CD14-positive monocyte (primary cell): Measurements from ENCODE around the gene SLK. TPM values are rescaled to one million over a fixed set of nuclear protein-coding genes. Genes with fewer than 3 reads are reported as not detected.

Experiments
- DNase-seq, 3 donors: peaks; one replicate each; pipeline ENCODE4 v3.0.0-alpha.2; 2011 to 2022
- H2AFZ ChIP-seq: 2 replicates; pipeline ENCODE4 v1.6.0; 2012; ENCODE audit warnings: mild to moderate bottlenecking, low read depth, low read length, inconsistent platforms; ENCODE audit not compliant: insufficient read depth, poor library complexity, severe bottlenecking
- H3K27ac ChIP-seq, 2 donors: 1 replicate in 1 of 2; 2 replicates in 1 of 2; pipeline ENCODE4 v1.5.1; 2012 to 2013; ENCODE audit warnings: low read length in 2 of 2, control low read depth in 1 of 2, inconsistent platforms in 1 of 2, low read depth in 1 of 2, mild to moderate bottlenecking in 1 of 2
- H3K27me3 ChIP-seq, 2 donors: one replicate each; pipeline versions ENCODE4 v1.6.0 to v1.6.1; 2011 to 2013; ENCODE audit warnings: low read length in 2 of 2; ENCODE audit not compliant: control insufficient read depth in 2 of 2, insufficient read depth in 2 of 2
- H3K36me3 ChIP-seq, 2 donors: replicated peaks in 1 of 2; 1 replicate in 1 of 2; 2 replicates in 1 of 2; pipeline versions ENCODE4 v1.5.1 to v1.6.1; 2012 to 2013; ENCODE audit warnings: low read length in 2 of 2, control low read depth in 1 of 2, inconsistent platforms in 1 of 2, mild to moderate bottlenecking in 1 of 2; ENCODE audit not compliant: insufficient read depth in 2 of 2, control insufficient read depth in 1 of 2
- H3K4me1 ChIP-seq, 2 donors: 1 replicate in 1 of 2; 2 replicates in 1 of 2; pipeline versions ENCODE4 v1.5.1 to v1.6.1; 2012 to 2013; ENCODE audit warnings: low read length in 2 of 2, control low read depth in 1 of 2, inconsistent platforms in 1 of 2, mild to moderate bottlenecking in 1 of 2, moderate library complexity in 1 of 2; ENCODE audit not compliant: insufficient read depth in 2 of 2, control insufficient read depth in 1 of 2
- H3K4me2 ChIP-seq: replicated peaks from 2 replicates; pipeline ENCODE3; 2012; ENCODE audit warnings: low read length, moderate library complexity, mild to moderate bottlenecking; ENCODE audit not compliant: poor library complexity, severe bottlenecking; ENCODE audit errors: extremely low read depth
- H3K4me3 ChIP-seq, 3 experiments: fragments of 200-600 bp in 1 of 3; sonication (generic) in 1 of 3; replicated peaks in 1 of 3; 1 replicate in 2 of 3; 2 replicates in 1 of 3; pipeline ENCODE4 v1.5.1; 2011 to 2013; ENCODE audit warnings: low read length in 3 of 3, mild to moderate bottlenecking in 3 of 3, control low read depth in 2 of 3, low read depth in 2 of 3, inconsistent platforms in 1 of 3, moderate library complexity in 1 of 3
- H3K79me2 ChIP-seq: 2 replicates; pipeline ENCODE4 v1.6.0; 2012; ENCODE audit warnings: mild to moderate bottlenecking, control low read depth, inconsistent platforms, low read length, moderate library complexity; ENCODE audit not compliant: insufficient read depth
- H3K9ac ChIP-seq: 2 replicates; pipeline ENCODE4 v1.6.0; 2017; ENCODE audit warnings: low read length, mild to moderate bottlenecking; ENCODE audit not compliant: insufficient read depth, poor library complexity, severe bottlenecking
- H3K9me3 ChIP-seq, 2 donors: replicated peaks in 1 of 2; 1 replicate in 1 of 2; 2 replicates in 1 of 2; pipeline versions ENCODE4 v1.5.1 to v1.6.1; 2012 to 2013; ENCODE audit warnings: low read length in 2 of 2, control low read depth in 1 of 2; ENCODE audit not compliant: control insufficient read depth in 1 of 2, insufficient read depth in 1 of 2
- H4K20me1 ChIP-seq: 2 replicates; pipeline ENCODE4 v1.6.0; 2012; ENCODE audit warnings: mild to moderate bottlenecking, low read length, control low read depth, moderate library complexity; ENCODE audit not compliant: insufficient read depth
- H3K27ac Mint-ChIP-seq, 7 donors: one replicate each; pipeline ENCODE4 v1.8.0; 2020; ENCODE audit warnings: mild to moderate bottlenecking in 7 of 7, mixed read lengths in 7 of 7, moderate library complexity in 6 of 7, inconsistent platforms in 2 of 7
- H3K27me3 Mint-ChIP-seq, 3 donors: one replicate each; pipeline ENCODE4 v1.8.0; 2021 to 2022; ENCODE audit warnings: low read depth in 3 of 3, mild to moderate bottlenecking in 3 of 3, mixed read lengths in 3 of 3, moderate library complexity in 3 of 3, inconsistent platforms in 1 of 3
- H3K36me3 Mint-ChIP-seq, 2 donors: one replicate each; pipeline ENCODE4 v1.8.0; 2020; ENCODE audit warnings: mixed read lengths in 2 of 2, inconsistent platforms in 1 of 2, mild to moderate bottlenecking in 1 of 2
- H3K4me1 Mint-ChIP-seq: one replicate; pipeline ENCODE4 v1.8.0; 2020; ENCODE audit warnings: mild to moderate bottlenecking, mixed read lengths
- H3K4me3 Mint-ChIP-seq, 2 donors: one replicate each; pipeline ENCODE4 v1.8.0; 2020; ENCODE audit warnings: mild to moderate bottlenecking in 2 of 2, mixed read lengths in 2 of 2, moderate library complexity in 1 of 2
- H3K9me3 Mint-ChIP-seq, 7 donors: one replicate each; pipeline ENCODE4 v1.8.0; 2020 to 2022; ENCODE audit warnings: mixed read lengths in 7 of 7, mild to moderate bottlenecking in 6 of 7, moderate library complexity in 6 of 7, inconsistent platforms in 2 of 7
- CTCF ChIP-seq: fragments of 200-600 bp; IDR thresholded peaks from one replicate; pipeline ENCODE4 v1.8.0; 2022; ENCODE audit warnings: antibody characterized with exemption, mild to moderate bottlenecking
- WGBS: methylation state at CpG from one replicate; pipeline ENCODE4 v1.1.5; 2013; ENCODE audit warnings: missing lambda C conversion rate; ENCODE audit not compliant: insufficient coverage; 5-methylcytosine and 5-hydroxymethylcytosine counted together
- intact Hi-C, 2 donors: fragments of 100-400 bp; cut with micrococcal nuclease; formaldehyde crosslinking; loops; one replicate each; pipeline versions ENCODE4 v1.15.0 to v1.15.1; 2023
- polyA plus RNA-seq, 3 donors: library from polyadenylated mRNA; depleted of rRNA in 1 of 3; unstranded in 2 of 3; stranded (reverse) in 1 of 3; fragments of 300-500 nt in 2 of 3; fragments of >200 nt in 1 of 3; fragmentation: Illumina TruSeq in 2 of 3; gene quantifications; 1 replicate in 2 of 3; 2 replicates in 1 of 3; pipeline ENCODE4 v1.2.3, GENCODE V29; 2012 to 2021

The SLK gene
- polyA plus RNA-seq, 3 donors, result 2.9 to 6.5 (median 4.4) TPM

- 90% methylated on average over 2 of the region's 3 CpGs for WGBS
- no peaks in the 10 kb centered on the region for H3K9me3 Mint-ChIP-seq
- no peaks in the 10 kb centered on the region for H3K27me3 ChIP-seq
These were observed 69.1 kb downstream of the SLK start for GRCh38 chr10:104036069-104036384.

GRCh38 chr10:104036518-104037260, 69.7 kb downstream of the SLK start:
- H2AFZ ChIP-seq, result no peak overlapping the region
- Mint-ChIP-seq H3K36me3 (peaks cover 11 to 12% of the 10 kb centered on the region in 2 donors), H3K4me1 (peaks cover 10% of the 10 kb centered on the region), H3K4me3 (no peak overlapping the region), H3K9me3 (no peaks in the 10 kb centered on the region), H3K27ac (peak overlapping the region in 1 of 7 donors; percentile 63), H3K27me3 (peaks cover 3 to 5% (median 4%) of the 10 kb centered on the region in 3 donors)
- H3K27ac ChIP-seq, result no peak overlapping the region
- DNase-seq, result no peak
- peaks cover 3 to 14% of the 10 kb centered on the region in 2 donors for H3K36me3 ChIP-seq
- no peak for TF ChIP-seq CTCF
- H3K4me2 ChIP-seq, result no peak overlapping the region
- H3K4me3 ChIP-seq, result no peak overlapping the region
- 87% methylated on average over 16 of the region's 21 CpGs for WGBS
- H3K9ac ChIP-seq, result no peak overlapping the region
- H3K79me2 ChIP-seq, result no peaks in the 10 kb centered on the region
- peaks cover 0 to 5% of the 10 kb centered on the region in 2 donors for H3K4me1 ChIP-seq
- no peaks in the 10 kb centered on the region for H4K20me1 ChIP-seq
- H3K9me3 ChIP-seq, result no peaks in the 10 kb centered on the region
- H3K27me3 ChIP-seq, result no peaks in the 10 kb centered on the region
- intact Hi-C loops, result no loop called here

More at GRCh38 chr10:104036069-104036384, 69.1 kb downstream of the SLK start:
- Mint-ChIP-seq H3K4me1 (peaks cover 14% of the 10 kb centered on the region), H3K36me3 (peaks cover 11 to 17% of the 10 kb centered on the region in 2 donors), H3K4me3 (no peak overlapping the region), H3K27me3 (peaks cover 3 to 5% (median 4%) of the 10 kb centered on the region in 3 donors), H3K27ac (no peak overlapping the region)
- peaks cover 0 to 8% of the 10 kb centered on the region in 2 donors for H3K4me1 ChIP-seq
- no peak overlapping the region for H2AFZ ChIP-seq
- no peaks in the 10 kb centered on the region for H3K9me3 ChIP-seq
- no peak overlapping the region for H3K27ac ChIP-seq
- intact Hi-C loops, result no loop called here
- peaks cover 3 to 20% of the 10 kb centered on the region in 2 donors for H3K36me3 ChIP-seq
- TF ChIP-seq CTCF, result no peak
- no peak overlapping the region for H3K9ac ChIP-seq
- no peaks in the 10 kb centered on the region for H4K20me1 ChIP-seq
- H3K79me2 ChIP-seq, result no peaks in the 10 kb centered on the region
- H3K4me3 ChIP-seq, result no peak overlapping the region
- DNase-seq, result no peak
- H3K4me2 ChIP-seq, result no peak overlapping the region
